HCT116 (cell line): ENCODE measurements around the gene SPATA16. TPM values are rescaled to one million over a fixed set of nuclear protein-coding genes. Genes with fewer than 3 reads are reported as not detected.

Experiments
- ATAC-seq: fragments of 200-7000 bp; cut with Tn5 transposase; 2 replicates; pipeline ENCODE4 v1.9.1; 2020; ENCODE audit warnings: mild to moderate bottlenecking, moderate library complexity
- BruUV-seq: library from RNA; stranded (reverse); fragments of 400-500 nt; replicated peaks from 2 replicates; lab custom pipeline; 2021; lab: Mats Ljungman, UMichigan
- CTCF ChIA-PET: fragments of 300-600 bp; sonication (Branson Sonifier 250); formaldehyde crosslinking; loops from one replicate; lab custom pipeline; 2021; ENCODE audit warnings: antibody characterized with exemption; lab: Charles Lee
- POLR2A ChIA-PET: fragments of 300-600, 350-600 bp; sonication (Branson Sonifier 250); formaldehyde crosslinking; loops from one replicate; lab custom pipeline; 2021; ENCODE audit warnings: antibody characterized with exemption; lab: Charles Lee
- RAD21 ChIA-PET, 2 experiments: fragments of 300-600 bp; sonication (Branson Sonifier 250); formaldehyde crosslinking; loops; one replicate each; lab custom pipeline; 2023; ENCODE audit warnings: low total read pairs in 2 of 2; ENCODE audit not compliant: uncharacterized antibody in 2 of 2, unreplicated experiment in 2 of 2, low non-redundant PET in 1 of 2; lab: Charles Lee
- DNase-seq: peaks from one replicate; pipeline ENCODE4 v3.0.0-alpha.2; 2010; ENCODE audit warnings: low read depth, low spot score
- H2AFZ ChIP-seq: fragments of 200-600 bp; shearing (Covaris generic), sonication (generic); 2 replicates; pipeline ENCODE4 v1.6.1; 2017; ENCODE audit warnings: low read depth, mixed run types, mixed read lengths, antibody characterized with exemption, low read length; ENCODE audit not compliant: poor library complexity, severe bottlenecking
- H3K27ac ChIP-seq: 2 replicates; pipeline ENCODE4 v1.5.1; 2012; ENCODE audit warnings: low read depth, low read length
- H3K27me3 ChIP-seq: fragments of 200-600 bp; sonication (generic); 2 replicates; pipeline ENCODE4 v1.6.1; 2016; ENCODE audit warnings: mixed run types, low read length, mixed read lengths; ENCODE audit not compliant: insufficient read depth
- H3K36me3 ChIP-seq, 2 experiments: fragments of 200-500 bp in 1 of 2; fragments of 200-600 bp in 1 of 2; sonication (Bioruptor generic) in 1 of 2; sonication (generic) in 1 of 2; 2 replicates each; pipeline versions ENCODE4 v1.5.1 to v1.6.1; 2014 to 2016; ENCODE audit warnings: low read length in 2 of 2, inconsistent platforms in 1 of 2, mixed read lengths in 1 of 2, mixed run types in 1 of 2; ENCODE audit not compliant: insufficient read depth in 2 of 2, control insufficient read depth in 1 of 2
- H3K4me1 ChIP-seq, 2 experiments: fragments of 200-600 bp in 1 of 2; sonication (generic) in 1 of 2; 2 replicates each; pipeline versions ENCODE4 v1.5.1 to v1.6.1; 2012 to 2017; ENCODE audit warnings: low read length in 2 of 2, inconsistent platforms in 1 of 2, mild to moderate bottlenecking in 1 of 2, mixed read lengths in 1 of 2, mixed run types in 1 of 2, moderate library complexity in 1 of 2; ENCODE audit not compliant: insufficient read depth in 2 of 2, control insufficient read depth in 1 of 2
- H3K4me2 ChIP-seq: fragments of 200-600 bp; sonication (generic); 2 replicates; pipeline ENCODE4 v1.6.1; 2017; ENCODE audit warnings: mixed run types, low read length, mixed read lengths
- H3K4me3 ChIP-seq, 2 experiments: fragments of 200-600 bp in 1 of 2; sonication (generic) in 1 of 2; replicated peaks in 1 of 2; 2 replicates each; pipeline ENCODE4 v1.5.1; 2011 to 2016; ENCODE audit warnings: low read length in 2 of 2, control low read depth in 1 of 2, low read depth in 1 of 2, mild to moderate bottlenecking in 1 of 2, mixed read lengths in 1 of 2, mixed run types in 1 of 2
- H3K79me2 ChIP-seq: fragments of 200-600 bp; sonication (generic); 2 replicates; pipeline ENCODE4 v1.6.1; 2017; ENCODE audit warnings: mild to moderate bottlenecking, mixed run types, low read length, moderate library complexity, mixed read lengths; ENCODE audit not compliant: insufficient read depth
- H3K9ac ChIP-seq: fragments of 200-600 bp; sonication (generic); 2 replicates; pipeline ENCODE4 v1.6.1; 2016; ENCODE audit warnings: low read length, mixed read lengths
- H3K9me2 ChIP-seq: fragments of 200-600 bp; sonication (generic), shearing (Covaris generic); 2 replicates; pipeline ENCODE4 v1.6.1; 2017; ENCODE audit warnings: mixed run types, mild to moderate bottlenecking, moderate library complexity; ENCODE audit not compliant: insufficient read depth
- H3K9me3 ChIP-seq, 2 experiments: fragments of 200-500 bp in 1 of 2; fragments of 200-600 bp in 1 of 2; sonication (Bioruptor generic) in 1 of 2; sonication (generic) in 1 of 2; 2 replicates each; pipeline ENCODE4 v1.6.1; 2014 to 2017; ENCODE audit warnings: low read length in 2 of 2, mixed read lengths in 2 of 2, inconsistent platforms in 1 of 2, low read depth in 1 of 2, mild to moderate bottlenecking in 1 of 2, mixed run types in 1 of 2, moderate library complexity in 1 of 2; ENCODE audit not compliant: control insufficient read depth in 1 of 2, insufficient read depth in 1 of 2
- H4K20me1 ChIP-seq: fragments of 200-600 bp; sonication (generic), shearing (Covaris generic); 2 replicates; pipeline ENCODE4 v1.6.1; 2017; ENCODE audit warnings: mixed run types, mild to moderate bottlenecking, moderate library complexity; ENCODE audit not compliant: insufficient read depth
- CBX3 ChIP-seq: IDR thresholded peaks from 2 replicates; pipeline ENCODE4 v1.6.1; 2012; ENCODE audit warnings: low read depth
- CEBPB ChIP-seq: IDR thresholded peaks from 2 replicates; pipeline ENCODE4 v1.6.1; 2012; ENCODE audit warnings: low read depth
- ELF1 ChIP-seq: IDR thresholded peaks from 2 replicates; pipeline ENCODE4 v1.6.1; 2012; ENCODE audit warnings: low read depth, borderline replicate concordance
- EZH2 ChIP-seq: fragments of 200-600 bp; sonication (generic); IDR thresholded peaks from 2 replicates; pipeline ENCODE4 v1.6.1; 2017; ENCODE audit warnings: antibody characterized with exemption, mixed run types
- EZH2phosphoT487 ChIP-seq: fragments of 200-600 bp; IDR thresholded peaks from 2 replicates; pipeline ENCODE4 v1.6.1; 2018; ENCODE audit warnings: antibody characterized with exemption, borderline replicate concordance
- MAX ChIP-seq: IDR thresholded peaks from 2 replicates; pipeline ENCODE4 v1.6.1; 2012
- POLR2AphosphoS5 ChIP-seq: IDR thresholded peaks from 2 replicates; pipeline ENCODE4 v1.6.1; 2011; ENCODE audit warnings: mild to moderate bottlenecking, low read depth, low read length, moderate library complexity
- ZBTB33 ChIP-seq: IDR thresholded peaks from 2 replicates; pipeline ENCODE4 v1.6.1; 2011; ENCODE audit warnings: mild to moderate bottlenecking, low read length, moderate library complexity; ENCODE audit not compliant: insufficient replicate concordance; ENCODE audit errors: extremely low read depth
- ZNF274 ChIP-seq: fragments of 200-500 bp; sonication (Bioruptor generic); IDR thresholded peaks from 2 replicates; pipeline ENCODE4 v1.6.1; 2014; ENCODE audit warnings: mild to moderate bottlenecking, low read depth, low read length, inconsistent platforms
- intact Hi-C: fragments of 100-400 bp; cut with micrococcal nuclease; formaldehyde crosslinking; loops from 2 replicates; pipeline ENCODE4 v1.10.0; 2022
- total RNA-seq: library from RNA; stranded (reverse); gene quantifications from one replicate; pipeline ENCODE4 v1.2.1, GENCODE V29; 2021; ENCODE audit not compliant: unreplicated experiment
- TF ChIP-seq, protein P1 (sequence below): IDR thresholded peaks from 2 replicates; pipeline ENCODE4 v1.6.1; 2012

SPATA16 gene
- total RNA-seq, 1 experiment from 2014 or later = not detected

GRCh38 chr3:172847292-172847691 is 293.7 kb downstream of the SPATA16 start:
- Histone ChIP-seq H3K27ac (no peak overlapping the region), H3K9me3 (no peaks in the 10 kb centered on the region), H3K36me3 (no peaks in the 10 kb centered on the region), H4K20me1 (no peaks in the 10 kb centered on the region), H3K4me2 (no peak overlapping the region), H3K4me1 (no peaks in the 10 kb centered on the region), H3K4me3 (no peak overlapping the region), H3K27me3 (no peaks in the 10 kb centered on the region), H3K9me2 (no peaks in the 10 kb centered on the region), H3K79me2 (no peaks in the 10 kb centered on the region), H3K9ac (no peak overlapping the region), H2AFZ (no peak overlapping the region)
- intact Hi-C loops = no loop called here
- POLR2A ChIA-PET = no interaction called here
- DNase-seq (no peak), ATAC-seq (no peak)
- RAD21 ChIA-PET = no interaction called here
- TF ChIP-seq MAX = no peak
- no peak for TF ChIP-seq ZBTB33
- TF ChIP-seq POLR2AphosphoS5 = no peak
- TF ChIP-seq ELF1 = no peak
- no peak for TF ChIP-seq EZH2
- TF ChIP-seq, protein P1, sequence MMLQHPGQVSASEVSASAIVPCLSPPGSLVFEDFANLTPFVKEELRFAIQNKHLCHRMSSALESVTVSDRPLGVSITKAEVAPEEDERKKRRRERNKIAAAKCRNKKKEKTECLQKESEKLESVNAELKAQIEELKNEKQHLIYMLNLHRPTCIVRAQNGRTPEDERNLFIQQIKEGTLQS = no peak
- no peak for TF ChIP-seq EZH2phosphoT487
- no peak for TF ChIP-seq CEBPB
- no peak for TF ChIP-seq CBX3
- no peak for TF ChIP-seq ZNF274
- CTCF ChIA-PET = no interaction called here
- no TSS peak for BruUV-seq
